NCI-H2227 treated with DMSO at 0.1 percent for 48 hours (cell line): ENCODE results near the gene ZFAND2A.

ENCODE experiments used
- DNase-seq: peaks from one replicate; lab custom pipeline; 2025; lab: John Stamatoyannopoulos, UW

Gene ZFAND2A

GRCh38 chr7:1106063-1106792, 53.8 kb downstream of the ZFAND2A start:
- DNase-seq: no peak

- no peak for DNase-seq
Measured at GRCh38 chr7:1105189-1105588, 54.8 kb downstream of the ZFAND2A start.

- no peak for DNase-seq
Measured at GRCh38 chr7:1104516-1105179, 55.3 kb downstream of the ZFAND2A start.

GRCh38 chr7:1103789-1104515, 56.0 kb downstream of the ZFAND2A start:
- no peak for DNase-seq

- DNase-seq: no peak
Measured at GRCh38 chr7:1103009-1103788, 56.8 kb downstream of the ZFAND2A start.
